Cardiac fibroblast (primary cell): ENCODE results near the gene PKN3.

Experiments used
- DNase-seq, 2 donors: peaks; one replicate each; pipeline versions ENCODE4 v3.0.0 to v3.0.0-alpha.2; 2010; ENCODE audit warnings: low read depth in 2 of 2
- H3K4me3 ChIP-seq, 2 donors: replicated peaks in 1 of 2; 1 replicate in 1 of 2; 2 replicates in 1 of 2; pipeline ENCODE4 v1.5.1; 2011; ENCODE audit warnings: low read depth in 2 of 2, low read length in 2 of 2, mild to moderate bottlenecking in 2 of 2, moderate library complexity in 1 of 2
- TF ChIP-seq, protein P1 (sequence below): IDR thresholded peaks from one replicate; pipeline ENCODE4 v1.5.1; 2011; ENCODE audit warnings: low read depth, mild to moderate bottlenecking, low read length, inconsistent platforms

Gene PKN3

DNA sequence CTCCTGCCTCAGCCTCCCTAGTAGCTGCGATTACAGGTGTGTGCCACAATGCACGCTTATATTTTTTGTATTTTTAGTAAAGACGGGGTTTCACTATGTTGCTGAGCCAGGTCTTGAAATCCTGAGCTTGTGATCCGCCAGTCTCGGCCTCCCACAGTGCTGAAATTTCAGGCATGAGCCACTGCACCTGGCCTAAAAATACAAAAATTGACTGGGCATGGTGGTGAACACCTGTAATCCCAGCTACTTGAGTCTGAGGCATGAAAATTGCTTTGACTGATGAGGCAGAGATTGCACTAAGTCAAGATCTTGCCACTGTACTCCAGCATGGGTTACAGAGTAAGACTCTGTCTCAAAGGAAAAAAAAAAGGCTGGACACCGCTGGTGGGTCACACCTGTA is 32.5 kb upstream of the PKN3 start:
- TF ChIP-seq, protein P1, sequence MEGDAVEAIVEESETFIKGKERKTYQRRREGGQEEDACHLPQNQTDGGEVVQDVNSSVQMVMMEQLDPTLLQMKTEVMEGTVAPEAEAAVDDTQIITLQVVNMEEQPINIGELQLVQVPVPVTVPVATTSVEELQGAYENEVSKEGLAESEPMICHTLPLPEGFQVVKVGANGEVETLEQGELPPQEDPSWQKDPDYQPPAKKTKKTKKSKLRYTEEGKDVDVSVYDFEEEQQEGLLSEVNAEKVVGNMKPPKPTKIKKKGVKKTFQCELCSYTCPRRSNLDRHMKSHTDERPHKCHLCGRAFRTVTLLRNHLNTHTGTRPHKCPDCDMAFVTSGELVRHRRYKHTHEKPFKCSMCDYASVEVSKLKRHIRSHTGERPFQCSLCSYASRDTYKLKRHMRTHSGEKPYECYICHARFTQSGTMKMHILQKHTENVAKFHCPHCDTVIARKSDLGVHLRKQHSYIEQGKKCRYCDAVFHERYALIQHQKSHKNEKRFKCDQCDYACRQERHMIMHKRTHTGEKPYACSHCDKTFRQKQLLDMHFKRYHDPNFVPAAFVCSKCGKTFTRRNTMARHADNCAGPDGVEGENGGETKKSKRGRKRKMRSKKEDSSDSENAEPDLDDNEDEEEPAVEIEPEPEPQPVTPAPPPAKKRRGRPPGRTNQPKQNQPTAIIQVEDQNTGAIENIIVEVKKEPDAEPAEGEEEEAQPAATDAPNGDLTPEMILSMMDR: no peak
- no peak for DNase-seq
- H3K4me3 ChIP-seq: no peak overlapping the region

DNA sequence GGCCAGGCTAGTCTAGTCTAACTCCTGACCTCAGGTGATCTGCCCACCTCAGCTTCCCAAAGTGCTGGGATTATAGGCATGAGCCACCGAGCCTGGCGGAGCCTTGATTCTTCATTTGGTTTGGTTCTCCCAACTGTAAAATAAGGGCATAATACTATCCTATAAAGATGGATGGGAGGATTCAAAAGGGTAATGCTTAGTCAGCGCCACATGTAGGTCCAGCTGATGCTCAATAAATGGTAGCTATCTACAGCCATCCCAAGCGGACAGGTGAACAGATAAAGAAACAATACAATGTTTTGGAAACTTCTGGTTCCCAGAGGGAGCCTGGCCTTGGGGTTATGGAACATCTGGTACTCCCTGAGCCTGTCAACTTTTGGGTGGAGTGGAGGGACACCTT is 26.9 kb upstream of the PKN3 start:
- no peak overlapping the region for H3K4me3 ChIP-seq
- DNase-seq: no peak
- TF ChIP-seq, protein P1: no peak

DNA sequence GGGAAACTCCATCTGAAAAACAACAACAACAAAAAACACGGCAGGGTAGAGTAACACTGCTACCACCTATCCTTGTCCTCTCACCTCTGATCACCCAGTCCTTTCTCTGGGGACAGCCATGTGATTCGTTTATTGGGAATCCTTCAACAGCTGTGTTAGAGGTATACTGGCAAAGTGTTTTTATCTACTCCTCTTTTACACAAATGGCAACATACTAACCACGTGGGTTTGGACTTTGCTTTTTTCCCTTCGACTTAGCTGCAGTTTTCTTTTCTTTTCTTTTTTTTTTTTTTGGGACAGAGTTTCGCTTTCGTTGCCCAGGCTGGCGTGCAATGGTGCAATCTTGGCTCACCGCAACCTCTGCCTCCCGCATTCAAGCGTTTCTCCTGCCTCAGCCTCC is 24.5 kb upstream of the PKN3 start:
- no peak for DNase-seq
- no peak overlapping the region for H3K4me3 ChIP-seq
- TF ChIP-seq, protein P1: no peak

DNA sequence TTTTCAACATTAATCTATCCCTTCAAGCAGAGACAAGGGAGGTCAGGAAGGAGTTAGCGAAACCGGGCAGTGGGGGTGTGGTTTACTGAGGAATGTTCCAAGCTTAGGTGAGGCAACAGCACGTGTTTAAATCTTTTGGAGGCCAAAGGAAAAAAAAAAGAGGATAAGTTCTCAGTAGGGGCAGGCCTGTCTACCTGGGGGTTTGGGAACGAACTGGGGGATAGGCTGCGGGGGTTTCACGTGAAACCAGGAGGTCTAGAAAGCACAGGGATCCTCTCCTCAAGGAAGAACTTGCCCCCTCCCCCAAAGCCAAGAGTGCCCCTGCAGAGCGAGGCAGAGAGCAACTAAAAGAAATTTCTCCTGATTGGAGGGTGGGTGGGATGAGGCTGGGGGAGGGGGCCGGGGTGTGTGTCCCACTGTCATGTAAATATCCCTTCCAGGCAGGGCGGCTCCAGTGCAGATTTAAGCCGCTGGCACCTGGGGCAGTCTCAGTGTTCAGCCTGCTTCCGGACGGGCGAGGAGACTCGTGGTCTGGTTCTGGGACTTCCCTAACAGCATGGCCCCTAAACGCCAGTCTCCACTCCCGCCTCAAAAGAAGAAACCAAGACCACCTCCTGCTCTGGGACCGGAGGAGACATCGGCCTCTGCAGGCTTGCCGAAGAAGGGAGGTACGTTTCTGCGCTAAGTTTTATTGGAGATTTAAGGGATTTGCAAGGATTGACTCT is 18.8 kb upstream of the PKN3 start:
- peak; percentile 64 to 80 for DNase-seq
- H3K4me3 ChIP-seq: peak overlapping the region; percentile 58 to 69
- TF ChIP-seq, protein P1: no peak

DNA sequence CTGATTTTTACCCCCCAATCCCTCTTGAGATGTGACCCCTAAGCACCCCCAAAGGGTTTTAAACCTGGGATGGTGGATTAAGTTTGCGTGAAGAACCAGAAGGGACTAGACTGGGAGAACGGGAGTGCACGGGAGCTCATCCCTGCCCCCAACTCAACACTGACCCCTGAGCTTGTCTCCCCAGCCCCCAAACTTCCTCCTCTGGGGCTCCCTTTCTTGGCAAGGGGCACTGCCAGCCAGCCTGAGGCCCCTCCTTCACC is 18.3 kb upstream of the PKN3 start:
- no peak for DNase-seq
- TF ChIP-seq, protein P1: no peak
- peak overlapping the region; percentile 58 to 69 for H3K4me3 ChIP-seq

DNA sequence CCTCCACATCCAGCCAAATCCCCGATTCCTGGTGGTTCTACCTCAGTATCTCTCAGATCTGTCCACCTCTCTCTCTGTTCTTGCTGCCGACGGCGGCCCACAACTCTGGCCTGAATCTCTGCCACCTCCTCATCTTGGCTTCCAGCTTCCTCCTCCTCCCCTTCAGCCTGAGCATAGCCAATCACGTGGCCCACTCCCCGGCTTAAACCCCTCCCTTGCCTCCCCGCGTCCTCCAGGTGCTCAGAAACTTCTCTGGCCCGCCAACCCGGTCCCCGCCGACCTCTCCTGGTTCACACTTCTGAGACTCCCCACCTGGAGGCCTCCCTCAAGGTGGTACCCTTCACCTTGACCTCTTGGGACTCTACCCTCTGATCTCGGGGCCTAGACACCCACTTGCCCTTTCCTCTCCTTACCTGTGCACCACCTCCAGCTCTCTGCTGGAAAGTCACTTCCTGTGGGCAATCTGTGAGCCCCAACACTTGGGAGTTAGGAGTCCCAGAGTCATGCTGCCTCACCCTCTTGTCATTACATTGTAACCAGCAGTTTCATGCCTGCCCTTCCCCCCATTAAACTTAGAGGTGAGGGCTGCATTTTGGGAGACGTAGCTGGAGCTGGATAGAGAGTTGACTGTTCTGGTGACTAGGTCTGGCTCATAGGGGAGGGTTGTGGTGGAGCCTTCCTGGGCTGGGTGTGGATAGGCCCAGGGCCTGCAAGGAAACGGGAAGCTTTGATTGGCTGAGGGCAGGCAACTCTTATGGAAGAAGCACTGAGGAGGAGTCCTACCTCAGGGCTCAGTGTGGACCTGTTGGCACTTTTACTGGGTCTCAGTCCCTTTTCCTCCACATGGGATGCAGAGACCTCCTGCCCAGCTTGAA is 17.7 kb upstream of the PKN3 start:
- peak; percentile 77 to 78 for DNase-seq
- H3K4me3 ChIP-seq: peak overlapping the region; percentile 58 to 69
- TF ChIP-seq, protein P1: no peak
